ENCODE measurements around the gene SH3RF1.

SH3RF1 gene

GRCh38 chr4:169158046-169158445, 112.7 kb downstream of the SH3RF1 start:
- DNase-seq = no peak

GRCh38 chr4:169156392-169156791, 114.4 kb downstream of the SH3RF1 start:
- DNase-seq = no peak

DNA sequence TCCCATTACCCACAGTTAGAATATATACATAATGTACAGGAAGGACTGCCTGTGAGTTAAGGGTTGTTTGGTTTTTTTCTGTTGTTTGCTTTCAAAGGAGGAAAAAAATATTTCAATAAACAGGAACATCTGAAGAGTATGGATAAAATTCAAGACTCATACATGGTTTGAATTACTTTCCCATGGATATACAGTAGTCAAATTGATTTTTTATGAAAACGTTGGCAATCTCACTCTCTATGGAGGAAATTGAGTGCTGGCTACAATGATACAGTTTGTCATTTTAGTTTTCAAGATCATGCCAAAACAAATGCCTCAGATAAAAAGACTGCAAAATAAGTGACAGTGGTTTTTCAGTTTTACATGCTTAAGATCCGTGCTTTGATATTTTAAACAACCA, 116.6 kb downstream of the SH3RF1 start:
- no peak for DNase-seq

- no peak for DNase-seq
These were observed 117.2 kb downstream of the SH3RF1 start for GRCh38 chr4:169153481-169154087.

DNA sequence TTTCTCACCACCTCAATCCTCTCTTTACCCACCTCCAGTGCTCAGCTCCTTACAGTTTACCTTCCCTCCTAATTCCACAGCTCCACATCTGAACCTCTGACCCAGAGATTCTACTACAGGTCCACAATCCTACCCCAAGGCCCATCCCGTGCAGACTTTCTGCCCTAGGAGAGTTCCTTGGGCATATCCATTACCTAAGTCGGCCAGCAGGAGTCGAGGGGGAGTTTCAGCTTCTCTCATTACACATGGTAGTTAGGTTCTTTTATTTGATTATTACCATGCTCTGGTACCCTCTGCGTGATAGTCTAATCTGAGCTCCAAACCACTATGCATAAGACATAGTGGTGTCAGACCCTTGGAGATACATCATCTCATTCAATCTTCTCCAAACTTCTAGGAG, 117.9 kb downstream of the SH3RF1 start:
- no peak for DNase-seq

- DNase-seq = no peak
These were observed 118.7 kb downstream of the SH3RF1 start for GRCh38 chr4:169152098-169152497.

DNA sequence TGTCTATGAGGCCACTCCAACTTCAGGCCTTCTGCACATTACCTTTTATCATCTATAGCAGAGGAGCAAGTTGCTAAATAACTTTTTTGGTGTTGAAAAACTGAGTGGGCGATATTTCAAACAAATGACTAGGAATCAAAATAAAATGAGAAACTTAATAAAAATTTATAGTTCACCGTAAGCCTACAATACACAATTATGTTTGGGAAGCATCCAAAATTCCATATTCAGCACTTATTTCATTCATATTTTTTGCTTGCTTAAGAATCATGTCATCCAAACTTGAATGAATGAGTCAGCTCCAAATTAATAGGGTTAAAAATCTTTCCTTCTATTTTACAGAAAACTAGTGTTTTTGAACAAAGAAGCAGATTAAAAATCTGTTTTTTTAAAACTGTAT, 119.1 kb downstream of the SH3RF1 start:
- DNase-seq = no peak

DNA sequence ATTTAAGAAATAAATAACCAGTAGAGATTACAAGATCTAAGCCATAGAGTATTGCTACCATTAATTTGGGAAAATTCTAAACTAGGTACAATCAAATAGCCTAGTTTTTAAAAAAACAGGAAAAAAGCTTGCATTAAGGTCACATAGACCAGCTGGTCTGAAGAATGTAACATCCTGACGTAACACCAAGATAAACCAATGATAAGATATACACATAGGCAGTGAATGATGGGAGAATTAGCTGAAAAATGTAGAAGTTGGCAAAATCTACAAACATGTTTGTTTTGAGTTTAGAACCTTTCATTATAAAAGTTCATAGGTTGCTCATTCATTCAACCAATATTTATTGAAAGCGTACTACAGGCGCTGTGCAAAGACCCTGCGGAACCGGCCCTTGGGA, 120.0 kb downstream of the SH3RF1 start:
- DNase-seq = no peak

DNA sequence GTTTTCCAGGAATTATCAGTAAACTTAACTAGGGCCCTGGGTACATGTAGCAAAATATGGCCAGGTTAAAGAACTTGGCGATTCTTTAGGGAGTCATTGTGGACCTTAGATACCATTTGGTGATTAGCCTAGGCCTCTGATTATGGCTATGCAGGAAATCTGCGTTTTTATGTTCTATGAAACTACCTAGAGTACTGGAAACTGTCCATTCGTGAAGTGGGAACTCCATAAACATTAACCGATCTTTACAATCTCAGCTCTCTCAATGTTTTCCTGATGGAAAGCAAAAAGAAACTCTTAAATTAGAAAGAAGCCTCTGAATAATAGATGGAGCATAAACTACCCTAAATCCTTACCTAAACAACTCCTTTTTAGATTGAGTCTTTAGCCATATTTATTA, 121.9 kb downstream of the SH3RF1 start:
- DNase-seq = no peak

DNA sequence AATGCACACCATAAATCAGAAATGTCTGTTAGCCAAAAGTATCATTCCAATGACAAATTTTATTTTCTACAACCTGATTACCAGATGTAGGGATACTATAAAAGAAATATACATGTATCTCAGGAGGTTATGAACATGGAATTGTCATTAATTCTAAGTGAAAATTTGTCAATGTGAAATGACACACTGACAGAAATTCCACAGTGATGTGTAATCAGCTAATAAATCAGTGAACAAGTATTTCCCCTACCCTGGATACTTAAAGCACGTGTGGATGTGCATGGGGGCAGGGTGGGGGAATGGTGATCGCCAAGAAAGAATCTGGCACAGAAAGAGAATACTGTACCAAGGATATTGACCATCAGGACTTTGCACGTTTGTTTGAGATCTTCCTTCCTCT, 123.6 kb downstream of the SH3RF1 start:
- DNase-seq = no peak

GRCh38 chr4:169144061-169144600, 126.6 kb downstream of the SH3RF1 start:
- DNase-seq = no peak

DNA sequence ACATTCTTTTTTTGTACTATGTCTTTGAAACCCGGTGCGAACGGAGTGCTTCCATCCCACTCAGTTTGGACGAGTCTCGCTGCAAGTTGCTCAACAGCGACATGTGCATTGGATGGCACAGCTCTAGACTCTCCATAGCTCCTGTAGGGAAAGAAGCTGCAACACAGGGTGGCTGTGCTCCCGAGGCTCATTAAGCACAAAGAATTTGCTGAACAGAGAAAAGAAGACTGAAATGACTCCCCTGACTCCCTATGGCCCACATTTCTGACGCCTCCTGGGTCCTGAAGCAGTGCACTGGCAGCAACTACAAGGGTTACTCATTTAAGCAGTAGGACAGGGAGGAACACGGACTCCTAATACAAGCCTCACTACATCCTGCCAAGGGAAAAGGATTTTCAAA, 127.4 kb downstream of the SH3RF1 start:
- DNase-seq = no peak

DNA sequence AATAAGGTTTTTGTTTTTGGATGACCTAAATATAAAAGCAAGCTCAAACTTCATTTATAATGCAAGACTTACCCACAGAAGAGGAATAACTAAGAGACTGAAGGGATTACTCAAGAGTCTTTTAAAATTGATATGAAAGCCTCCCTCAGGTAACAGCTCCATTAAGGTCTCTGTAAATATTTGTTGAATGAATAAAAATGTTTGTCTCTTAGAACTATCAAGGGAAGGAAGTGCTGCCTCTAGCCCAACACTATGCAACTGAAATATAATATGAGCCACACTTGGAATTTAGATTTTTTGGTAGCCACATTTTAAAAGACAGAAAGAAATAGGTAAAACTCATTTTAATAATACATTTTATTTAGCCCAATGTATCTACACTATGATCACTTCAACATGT, 127.8 kb downstream of the SH3RF1 start:
- DNase-seq = no peak

GRCh38 chr4:169142391-169142790, 128.4 kb downstream of the SH3RF1 start:
- no peak for DNase-seq

- no peak for DNase-seq
These were observed 131.7 kb downstream of the SH3RF1 start for GRCh38 chr4:169139021-169139420.

- no peak for DNase-seq
These were observed 133.2 kb downstream of the SH3RF1 start for GRCh38 chr4:169137558-169137920.

GRCh38 chr4:169136796-169137557, 133.8 kb downstream of the SH3RF1 start:
- DNase-seq = no peak

DNA sequence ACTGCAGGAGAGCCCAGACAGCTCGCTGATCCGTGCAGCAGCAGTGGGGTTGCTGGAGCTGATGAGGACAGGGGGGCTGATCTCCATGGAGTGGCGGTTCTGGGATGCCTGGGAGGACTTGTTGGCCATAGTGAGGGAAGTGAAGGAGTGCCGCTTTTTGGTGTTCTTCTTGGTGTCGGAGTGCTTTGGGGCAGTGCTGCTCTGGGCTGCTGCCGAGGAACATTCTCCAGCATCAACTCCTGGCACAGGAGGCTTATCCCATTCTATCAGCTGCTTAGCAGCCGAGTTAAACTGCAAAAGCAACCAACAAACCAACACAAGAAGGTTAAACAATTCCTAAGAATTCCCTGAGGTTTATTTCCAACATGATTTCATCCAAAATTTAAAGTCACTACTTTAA, 134.4 kb downstream of the SH3RF1 start:
- no peak for DNase-seq

GRCh38 chr4:169135776-169136175, 135.0 kb downstream of the SH3RF1 start:
- DNase-seq = no peak

DNA sequence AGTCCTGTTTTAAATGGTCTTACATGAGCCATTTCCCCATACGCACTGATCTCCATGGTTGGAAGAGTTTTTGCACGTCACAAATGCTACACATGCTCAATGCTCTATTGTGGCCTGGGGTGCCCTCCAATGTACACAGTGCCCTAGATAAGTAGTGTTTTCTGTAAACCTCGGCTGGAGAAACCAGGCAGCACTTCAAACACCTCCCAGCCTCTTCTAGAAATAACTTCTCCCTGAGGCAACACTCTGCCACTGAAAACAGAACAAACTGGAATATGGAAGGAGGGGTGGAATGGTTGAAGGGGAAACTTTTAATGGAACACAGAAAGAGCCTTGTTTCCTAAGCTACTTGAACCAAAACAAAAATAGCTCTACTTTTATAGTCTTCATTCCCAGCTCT, 136.8 kb downstream of the SH3RF1 start:
- no peak for DNase-seq

DNA sequence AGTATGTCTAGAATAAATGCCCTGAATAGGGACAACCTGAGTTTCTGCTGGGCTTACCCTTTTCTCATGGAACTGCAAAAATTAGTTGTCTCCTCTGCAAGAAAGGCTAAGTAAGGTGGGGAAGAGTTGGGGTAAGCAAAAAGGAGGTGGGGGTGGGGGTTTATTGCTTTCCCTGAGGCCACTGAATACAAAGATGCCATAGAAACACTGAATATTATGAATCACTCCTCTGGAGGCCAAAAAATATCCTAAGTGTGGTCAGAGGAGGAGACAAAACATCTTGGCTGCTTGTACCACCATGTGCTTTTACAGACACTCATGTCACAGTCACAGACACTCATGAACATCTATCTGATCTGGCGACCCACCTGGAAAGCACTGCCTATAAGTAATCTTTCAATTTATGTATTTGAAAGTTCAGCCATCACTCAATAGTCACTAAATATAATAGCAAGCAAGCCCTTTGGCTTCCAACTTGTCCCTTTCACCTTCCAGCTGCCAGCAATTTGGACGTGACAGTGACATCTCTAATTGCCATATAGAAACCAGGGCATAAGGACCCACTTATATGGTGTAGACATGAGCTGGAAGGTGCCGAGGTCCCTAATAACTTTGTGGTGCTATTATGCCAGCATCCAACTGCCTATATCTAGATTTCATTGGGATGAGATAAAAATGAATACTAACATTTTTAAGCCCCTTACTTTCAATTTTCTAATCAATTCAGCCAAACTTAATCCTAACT, 138.0 kb downstream of the SH3RF1 start:
- no peak for DNase-seq

GRCh38 chr4:169131556-169132208, 139.1 kb downstream of the SH3RF1 start:
- no peak for DNase-seq

GRCh38 chr4:169128902-169129301, 141.9 kb downstream of the SH3RF1 start:
- no peak for DNase-seq

All from activated CD4-positive, alpha-beta T cell treated with anti-CD3 and anti-CD28 coated beads for 1 hour (primary cell).